Sigmoid colon (tissue), 4 donors: ENCODE measurements around the gene ANO3.

Source experiments
- EP300 ChIP-seq, 4 donors: sonication (generic); formaldehyde crosslinking; IDR thresholded peaks; one replicate each; pipeline ENCODE4 v1.6.1; 2017; ENCODE audit warnings: antibody characterized with exemption in 4 of 4
- POLR2A ChIP-seq, 2 donors: fragments of 450-650 bp; IDR thresholded peaks; one replicate each; pipeline ENCODE4 v1.6.1; 2016; ENCODE audit warnings: antibody characterized with exemption in 2 of 2, mild to moderate bottlenecking in 2 of 2, moderate library complexity in 2 of 2
- TF ChIP-seq, protein P1 (sequence below), 4 experiments: fragments of 450-650 bp in 3 of 4; fragments of 200-600 bp in 1 of 4; IDR thresholded peaks; one replicate each; pipeline ENCODE4 v1.5.1; 2016 to 2019; ENCODE audit warnings: antibody characterized with exemption in 4 of 4, mild to moderate bottlenecking in 3 of 4, moderate library complexity in 2 of 4

DNA sequence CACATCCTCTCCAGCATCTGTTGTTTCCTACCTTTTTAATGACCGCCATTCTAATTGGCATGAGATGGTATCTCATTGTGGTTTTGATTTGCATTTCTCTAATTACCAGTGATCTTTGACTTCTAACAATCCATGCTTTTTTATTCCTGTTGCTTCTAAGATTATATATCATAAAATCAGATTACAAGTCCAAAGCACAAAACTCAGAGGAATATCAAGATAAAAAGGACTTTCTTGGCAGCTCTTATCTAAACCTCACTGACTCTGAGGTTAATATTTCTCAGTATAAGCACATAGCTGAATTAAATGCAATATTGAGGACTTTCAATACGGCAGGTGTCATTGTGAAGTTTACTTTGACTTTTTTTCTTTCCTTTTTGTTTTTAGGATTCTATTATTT, 378.6 kb downstream of the ANO3 start:
- no peak for TF ChIP-seq POLR2A (IDR thresholded peaks at IDR 0.05)
- TF ChIP-seq EP300 (IDR thresholded peaks at IDR 0.05), result no peak
- TF ChIP-seq, protein P1, sequence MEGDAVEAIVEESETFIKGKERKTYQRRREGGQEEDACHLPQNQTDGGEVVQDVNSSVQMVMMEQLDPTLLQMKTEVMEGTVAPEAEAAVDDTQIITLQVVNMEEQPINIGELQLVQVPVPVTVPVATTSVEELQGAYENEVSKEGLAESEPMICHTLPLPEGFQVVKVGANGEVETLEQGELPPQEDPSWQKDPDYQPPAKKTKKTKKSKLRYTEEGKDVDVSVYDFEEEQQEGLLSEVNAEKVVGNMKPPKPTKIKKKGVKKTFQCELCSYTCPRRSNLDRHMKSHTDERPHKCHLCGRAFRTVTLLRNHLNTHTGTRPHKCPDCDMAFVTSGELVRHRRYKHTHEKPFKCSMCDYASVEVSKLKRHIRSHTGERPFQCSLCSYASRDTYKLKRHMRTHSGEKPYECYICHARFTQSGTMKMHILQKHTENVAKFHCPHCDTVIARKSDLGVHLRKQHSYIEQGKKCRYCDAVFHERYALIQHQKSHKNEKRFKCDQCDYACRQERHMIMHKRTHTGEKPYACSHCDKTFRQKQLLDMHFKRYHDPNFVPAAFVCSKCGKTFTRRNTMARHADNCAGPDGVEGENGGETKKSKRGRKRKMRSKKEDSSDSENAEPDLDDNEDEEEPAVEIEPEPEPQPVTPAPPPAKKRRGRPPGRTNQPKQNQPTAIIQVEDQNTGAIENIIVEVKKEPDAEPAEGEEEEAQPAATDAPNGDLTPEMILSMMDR (IDR thresholded peaks at IDR 0.05), result no peak
